Rectal smooth muscle tissue (tissue), 1 donor: ENCODE results near the gene LOC101059915.
"Not testable (repeated sequence)": the region's sequence is repeated elsewhere in the genome, so short reads cannot be mapped to it uniquely, and the experiment has no call there.

Experiments
- H3K27ac ChIP-seq: one replicate; pipeline ENCODE4 v1.7.0; 2013; ENCODE audit warnings: low read depth, low read length, inconsistent platforms
- H3K27me3 ChIP-seq: one replicate; pipeline ENCODE4 v1.7.0; 2013; ENCODE audit warnings: low read length; ENCODE audit not compliant: control insufficient read depth, insufficient read depth
- H3K36me3 ChIP-seq: one replicate; pipeline ENCODE4 v1.7.0; 2013; ENCODE audit warnings: low read length; ENCODE audit not compliant: control insufficient read depth, insufficient read depth
- H3K4me1 ChIP-seq: one replicate; pipeline ENCODE4 v1.7.0; 2013; ENCODE audit warnings: low read length; ENCODE audit not compliant: control insufficient read depth, insufficient read depth
- H3K4me3 ChIP-seq: one replicate; pipeline ENCODE4 v1.7.0; 2013; ENCODE audit warnings: low read length
- H3K9ac ChIP-seq: one replicate; pipeline ENCODE4 v1.7.0; 2013; ENCODE audit warnings: low read length

Gene LOC101059915

GRCh38 chrX:71668248-71668595, 876 bp downstream of the LOC101059915 start:
- Histone ChIP-seq H3K36me3 (no peaks in the 10 kb centered on the region), H3K4me3 (no peak overlapping the region), H3K27me3 (no peaks in the 10 kb centered on the region), H3K4me1 (no peaks in the 10 kb centered on the region), H3K9ac (no peak overlapping the region), H3K27ac (no peak overlapping the region)

DNA sequence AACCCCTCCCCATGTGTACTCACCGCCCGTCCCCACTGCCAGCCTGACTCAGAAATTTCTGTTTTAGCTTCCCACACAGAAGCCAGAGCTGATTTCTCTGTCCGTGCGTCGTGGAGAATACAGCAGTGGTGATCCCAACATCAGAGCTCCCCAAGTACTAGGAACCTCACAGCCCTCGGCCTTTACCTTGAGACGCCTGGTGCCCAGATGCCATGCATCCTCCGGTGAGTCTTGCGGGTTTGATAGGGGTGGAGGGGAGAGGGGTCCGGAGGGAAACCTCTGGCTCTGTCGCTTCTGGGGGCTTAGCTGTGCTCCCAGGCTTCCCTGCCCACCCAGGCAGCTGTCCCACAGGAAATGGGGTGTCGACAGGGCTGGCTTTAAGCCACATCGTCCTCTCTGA, 2.1 kb downstream of the LOC101059915 start:
- no peak overlapping the region for H3K4me3 ChIP-seq
- no peaks in the 10 kb centered on the region for H3K36me3 ChIP-seq
- H3K9ac ChIP-seq = no peak overlapping the region
- H3K27ac ChIP-seq = no peak overlapping the region
- H3K27me3 ChIP-seq = no peaks in the 10 kb centered on the region
- no peaks in the 10 kb centered on the region for H3K4me1 ChIP-seq

GRCh38 chrX:71669947-71670346, 2.6 kb downstream of the LOC101059915 start:
- not testable (repeated sequence) for H3K36me3 ChIP-seq, H3K4me3 ChIP-seq, H3K27me3 ChIP-seq, H3K27ac ChIP-seq, H3K9ac ChIP-seq, H3K4me1 ChIP-seq

GRCh38 chrX:71671043-71671780, 3.9 kb downstream of the LOC101059915 start:
- no peaks in the 10 kb centered on the region for H3K4me1 ChIP-seq
- no peak overlapping the region for H3K27ac ChIP-seq
- no peak overlapping the region for H3K9ac ChIP-seq
- H3K27me3 ChIP-seq = no peaks in the 10 kb centered on the region
- H3K36me3 ChIP-seq = no peaks in the 10 kb centered on the region
- H3K4me3 ChIP-seq = no peak overlapping the region

- Histone ChIP-seq H3K4me3 (no peak overlapping the region), H3K27me3 (no peaks in the 10 kb centered on the region)
Observed at GRCh38 chrX:71671938-71672337, 4.6 kb downstream of the LOC101059915 start.

GRCh38 chrX:71675636-71676035, 8.3 kb downstream of the LOC101059915 start:
- not testable (repeated sequence) for H3K4me1 ChIP-seq, H3K27me3 ChIP-seq, H3K36me3 ChIP-seq, H3K9ac ChIP-seq, H3K27ac ChIP-seq, H3K4me3 ChIP-seq

More at GRCh38 chrX:71671938-71672337, 4.6 kb downstream of the LOC101059915 start:
- no peak overlapping the region for H3K9ac ChIP-seq
- no peaks in the 10 kb centered on the region for H3K36me3 ChIP-seq
- no peaks in the 10 kb centered on the region for H3K4me1 ChIP-seq
- no peak overlapping the region for H3K27ac ChIP-seq

GRCh38 chrX:71676068-71676795, 8.9 kb downstream of the LOC101059915 start:
- H3K36me3 ChIP-seq, H3K9ac ChIP-seq, H3K27me3 ChIP-seq, H3K4me3 ChIP-seq, H3K4me1 ChIP-seq, H3K27ac ChIP-seq: not testable (repeated sequence)

DNA sequence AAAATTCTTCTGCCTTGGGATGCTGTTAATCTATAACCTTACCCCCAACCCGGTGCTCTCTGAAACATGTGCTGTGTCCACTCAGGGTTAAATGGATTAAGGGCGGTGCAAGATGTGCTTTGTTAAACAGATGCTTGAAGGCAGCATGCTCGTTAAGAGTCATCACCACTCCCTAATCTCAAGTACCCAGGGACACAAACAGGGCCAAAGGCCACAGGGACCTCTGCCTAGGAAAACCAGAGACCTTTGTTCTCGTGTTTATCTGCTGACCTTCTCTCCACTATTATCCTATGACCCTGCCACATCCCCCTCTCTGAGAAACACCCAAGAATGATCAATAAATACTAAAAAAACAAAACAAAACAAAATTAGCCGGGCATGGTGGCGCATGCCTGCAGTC, 9.8 kb downstream of the LOC101059915 start:
- H3K27ac ChIP-seq, H3K4me3 ChIP-seq, H3K36me3 ChIP-seq, H3K9ac ChIP-seq, H3K4me1 ChIP-seq, H3K27me3 ChIP-seq: not testable (repeated sequence)

GRCh38 chrX:71679575-71680207, 12.3 kb downstream of the LOC101059915 start:
- Histone ChIP-seq H3K4me3 (no peak overlapping the region), H3K4me1 (no peaks in the 10 kb centered on the region), H3K9ac (no peak overlapping the region), H3K27ac (no peak overlapping the region), H3K27me3 (no peaks in the 10 kb centered on the region), H3K36me3 (no peaks in the 10 kb centered on the region)

GRCh38 chrX:71696641-71697465, 29.5 kb downstream of the LOC101059915 start:
- H3K4me1 ChIP-seq = not testable (repeated sequence)

DNA sequence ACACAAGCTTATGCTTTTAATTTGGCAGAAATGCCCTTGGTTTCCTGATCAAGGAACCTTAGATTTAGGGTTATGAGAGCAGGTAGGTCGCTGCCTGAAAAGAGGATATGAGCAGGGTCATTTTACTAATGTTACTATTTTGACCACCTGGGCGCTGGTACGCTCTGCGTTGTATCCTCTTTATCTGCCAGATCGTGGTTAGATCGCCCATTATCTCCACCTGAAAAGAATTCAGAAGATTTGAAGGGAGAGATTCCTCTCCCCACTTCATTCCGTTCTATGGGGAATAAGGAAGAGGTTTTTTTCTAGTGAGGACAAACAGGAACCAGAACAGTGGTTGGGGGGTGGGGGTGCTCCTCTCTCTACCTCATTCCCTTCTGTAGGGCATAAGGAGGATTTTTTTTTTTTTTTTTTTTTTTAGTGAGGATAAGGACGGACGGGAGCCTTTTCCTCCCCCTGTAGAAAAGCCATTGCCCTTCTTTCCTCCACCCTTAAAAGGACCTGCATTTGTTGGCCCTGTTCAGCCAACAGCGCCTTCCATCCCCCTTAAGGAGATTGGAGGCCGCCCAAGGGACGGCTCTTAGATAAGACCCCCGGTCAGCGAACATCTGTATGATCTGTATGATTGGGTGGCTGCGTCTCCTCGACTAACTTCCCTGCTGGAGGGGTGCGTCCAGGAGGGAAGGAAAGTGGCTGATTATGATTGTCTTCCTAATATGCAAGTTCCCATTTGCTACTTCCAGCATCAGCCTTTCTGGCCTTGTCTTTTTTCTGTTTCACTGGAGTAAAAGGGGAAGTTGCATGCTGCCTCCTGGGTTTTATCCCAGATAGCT, 30.3 kb downstream of the LOC101059915 start:
- not testable (repeated sequence) for H3K27ac ChIP-seq, H3K4me1 ChIP-seq, H3K27me3 ChIP-seq, H3K36me3 ChIP-seq, H3K9ac ChIP-seq, H3K4me3 ChIP-seq

More at GRCh38 chrX:71696641-71697465, 29.5 kb downstream of the LOC101059915 start:
- H3K4me3 ChIP-seq, H3K36me3 ChIP-seq, H3K27me3 ChIP-seq, H3K27ac ChIP-seq, H3K9ac ChIP-seq: not testable (repeated sequence)
